HL-60/S4 treated with retinoic acid at 250 ng/mL for 4 days and 3 days (cell line): ENCODE data around the gene OPCML.

Source experiments
- in situ Hi-C: fragments of 300-500 bp; cut with MboI; formaldehyde crosslinking; loops from 2 replicates; pipeline ENCODE4 v1.7.0; 2022; ENCODE audit warnings: low sequenced_read_pairs

OPCML gene

DNA sequence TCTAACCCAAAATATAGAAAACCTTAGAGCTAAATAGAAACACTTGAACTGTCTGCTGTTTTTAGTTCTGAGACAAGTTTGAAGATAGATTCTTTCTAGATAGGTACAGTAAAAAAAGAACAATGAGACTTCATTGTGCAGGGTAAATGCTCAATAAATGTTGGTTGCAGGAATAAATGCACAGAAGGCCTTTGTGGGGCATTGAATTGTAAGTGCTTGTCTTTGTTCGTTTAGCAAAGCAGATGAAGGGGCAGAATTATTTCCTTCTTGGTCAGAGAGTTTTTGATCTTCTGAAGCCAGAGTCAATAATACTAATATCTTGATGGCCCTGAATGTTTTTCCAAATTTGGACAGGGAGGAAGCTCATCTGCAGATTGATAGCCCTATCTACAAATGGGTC is 340.4 kb downstream of the OPCML start:
- in situ Hi-C loops = no loop called here

DNA sequence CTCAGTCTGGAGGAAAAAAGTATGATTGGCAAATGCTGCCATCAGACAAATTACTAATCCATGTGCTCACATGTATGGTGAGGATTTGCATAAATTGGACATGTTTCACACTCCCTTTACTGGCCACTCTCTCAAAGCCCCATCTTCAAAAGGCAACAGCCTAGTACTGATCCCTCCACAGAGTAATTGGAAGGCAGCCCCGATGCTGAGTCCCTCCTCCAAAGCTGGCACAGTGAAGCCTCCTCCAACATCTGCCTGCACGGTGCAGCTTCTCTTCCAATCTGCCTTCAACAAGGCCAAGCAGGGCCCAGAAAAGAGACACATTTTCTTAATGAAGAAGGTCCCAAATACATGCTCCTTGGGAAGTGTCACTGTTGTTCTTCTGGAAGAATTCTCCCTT is 350.6 kb downstream of the OPCML start:
- in situ Hi-C loops = no loop called here

DNA sequence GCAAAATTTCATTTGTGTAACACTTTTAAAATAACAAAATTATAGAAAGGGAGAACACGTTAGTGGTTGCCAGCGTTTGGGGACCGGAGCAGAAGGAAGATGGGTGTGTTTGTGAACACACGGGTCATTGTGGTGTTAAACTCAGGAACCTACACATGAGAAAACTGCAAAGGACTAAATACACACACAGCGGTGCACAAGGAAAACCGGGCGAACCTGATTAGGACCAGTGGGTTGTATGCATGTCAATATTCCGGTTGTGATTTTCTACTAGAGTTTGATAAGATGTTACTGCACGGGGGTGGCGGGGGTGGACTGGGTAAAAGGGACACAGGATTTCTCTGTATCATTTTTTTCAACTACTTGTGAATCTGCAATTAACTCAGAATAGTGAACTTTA is 351.2 kb downstream of the OPCML start:
- in situ Hi-C loops = no loop called here

DNA sequence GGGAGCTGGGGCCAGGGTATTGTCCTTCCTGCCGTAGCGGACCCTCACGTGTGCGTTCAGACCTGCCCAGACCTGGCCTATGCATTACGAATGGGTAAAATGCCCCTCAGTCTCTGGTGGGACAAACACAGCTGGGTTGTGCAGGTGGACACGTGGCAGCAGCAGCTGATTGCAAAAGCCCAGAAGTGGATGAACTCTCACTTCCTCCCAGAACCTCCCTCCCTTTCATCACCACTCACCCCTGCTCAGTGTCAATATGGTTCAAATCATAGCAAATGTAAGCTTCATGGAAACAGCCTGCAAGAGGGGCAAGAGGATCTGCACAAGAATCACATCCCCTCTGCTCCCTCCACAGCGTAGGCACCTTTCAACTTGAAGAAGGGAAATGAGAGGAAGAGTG is 352.1 kb downstream of the OPCML start:
- in situ Hi-C loops = no loop called here

DNA sequence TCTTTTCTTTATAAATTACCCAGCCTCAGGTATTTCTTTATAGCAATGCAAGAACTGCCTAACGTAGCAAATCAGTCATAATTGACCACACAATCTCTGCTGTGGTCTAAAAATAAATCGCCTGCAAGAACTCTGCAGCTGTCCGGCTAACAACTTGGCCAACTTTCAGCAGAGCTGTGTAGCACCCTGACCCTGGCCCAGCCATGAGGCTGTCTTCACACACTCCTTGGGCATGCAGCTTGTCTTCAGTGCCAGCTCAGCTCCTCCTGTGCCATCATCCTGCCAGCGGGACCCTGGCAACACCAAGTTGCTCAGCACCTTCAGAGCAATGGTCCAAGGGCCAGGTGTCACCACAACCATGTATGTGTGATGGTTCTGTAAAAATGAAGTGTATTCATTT is 355.6 kb downstream of the OPCML start:
- in situ Hi-C loops = no loop called here

DNA sequence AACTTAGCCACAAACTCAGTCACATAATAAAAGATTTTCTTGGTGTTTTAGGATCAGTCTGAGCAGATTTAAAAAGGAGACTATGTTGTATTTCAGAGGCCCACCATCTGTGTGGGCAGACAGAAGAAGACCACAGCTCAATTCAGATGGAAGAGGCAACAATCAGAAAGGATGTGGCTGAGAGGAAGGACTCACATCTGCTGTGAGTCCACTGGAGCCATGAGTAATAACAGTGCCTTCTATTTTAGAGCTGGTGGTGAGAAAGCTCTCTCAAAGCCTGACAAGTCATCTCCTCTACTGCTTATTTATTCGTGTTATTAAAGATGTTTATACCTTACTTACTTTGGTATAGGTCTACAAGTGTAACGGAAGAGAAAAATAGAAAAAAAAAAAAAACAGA is 357.2 kb downstream of the OPCML start:
- in situ Hi-C loops = no loop called here

DNA sequence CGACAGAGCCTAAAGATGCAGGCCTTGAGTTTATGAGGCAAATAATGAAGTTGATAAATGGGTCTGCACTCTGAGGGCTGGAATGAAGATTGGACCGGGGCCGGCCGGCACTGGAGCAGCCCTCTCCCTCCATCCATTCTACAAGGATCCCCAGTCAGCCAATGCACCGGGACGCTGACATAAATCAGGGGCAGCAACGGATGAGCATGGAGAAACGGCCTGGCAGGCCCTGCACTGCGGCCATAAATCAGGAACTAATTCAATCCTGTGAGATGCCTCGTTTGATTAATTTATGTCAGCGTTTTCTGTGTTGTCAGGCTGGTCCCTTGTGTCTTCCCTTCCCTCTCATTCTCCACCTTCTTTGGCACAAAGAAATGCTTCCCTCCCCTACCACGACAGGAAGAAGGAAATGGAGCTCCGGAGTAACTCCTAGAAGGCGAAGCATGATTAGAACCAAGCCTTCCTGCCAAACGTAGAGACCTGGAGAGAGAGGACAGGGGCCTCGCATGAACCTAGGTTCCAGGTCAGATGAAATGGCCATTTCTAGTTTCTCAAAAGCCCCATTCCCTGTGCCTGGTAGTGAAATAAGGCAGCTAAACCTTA is 358.4 kb downstream of the OPCML start:
- in situ Hi-C loops = no loop called here

DNA sequence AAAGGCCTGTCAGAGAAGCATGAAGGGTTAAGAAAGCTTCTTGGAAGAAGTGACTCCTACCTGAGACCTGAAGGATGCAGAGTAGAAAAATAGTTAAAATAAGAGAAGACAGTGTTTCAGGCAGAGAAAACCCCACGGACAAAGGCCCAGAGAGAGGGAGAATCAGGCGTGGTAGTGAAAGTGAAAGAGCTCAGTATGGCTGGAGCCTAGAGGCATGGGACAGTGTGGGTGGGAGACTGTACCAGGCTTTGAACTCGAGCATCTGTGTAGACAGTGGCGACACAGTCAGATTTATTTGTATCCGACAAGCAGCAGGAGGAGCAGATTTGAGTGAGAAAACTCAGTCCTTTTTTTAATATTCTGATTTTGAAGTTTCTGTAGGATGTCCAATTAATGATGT is 360.0 kb downstream of the OPCML start:
- in situ Hi-C loops = no loop called here

DNA sequence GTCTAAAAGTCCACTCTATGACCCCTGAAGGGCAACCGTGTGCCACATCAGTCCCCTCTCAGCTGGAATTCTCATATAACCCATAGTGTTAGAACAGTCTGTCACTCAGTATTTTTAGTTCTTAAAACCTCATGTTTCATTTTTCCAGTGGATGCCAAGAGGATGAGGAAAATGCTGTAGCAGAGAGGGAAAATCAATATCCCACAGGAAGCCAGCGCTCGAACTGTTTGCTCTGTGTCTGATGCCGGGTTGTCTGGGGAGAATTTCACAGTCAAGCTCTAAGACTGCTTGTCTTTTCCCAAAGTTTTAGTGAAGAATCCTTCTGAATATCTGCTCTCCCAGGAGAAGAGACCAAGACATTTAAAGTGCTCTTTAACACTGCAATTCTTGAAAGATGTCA is 360.9 kb downstream of the OPCML start:
- in situ Hi-C loops = no loop called here

DNA sequence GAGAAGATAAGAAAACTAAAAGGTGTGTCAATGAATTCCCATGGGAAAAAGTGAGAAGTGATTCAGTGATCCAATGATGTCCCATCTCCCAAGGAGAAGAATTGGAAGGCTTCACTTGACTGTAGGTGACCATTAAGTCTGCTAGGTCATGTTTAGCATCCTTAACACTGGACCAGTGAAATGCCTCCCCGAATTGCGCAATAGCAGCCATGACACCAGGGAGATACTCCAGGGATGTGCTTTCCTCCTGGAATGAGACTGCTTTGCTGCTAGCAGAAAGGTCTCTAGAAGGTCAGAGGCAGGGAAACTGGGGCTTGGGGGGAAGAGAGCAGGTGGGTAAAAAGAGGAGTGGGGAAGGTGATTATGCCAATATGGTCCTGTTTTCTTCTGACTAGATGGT is 364.3 kb downstream of the OPCML start:
- in situ Hi-C loops = no loop called here

DNA sequence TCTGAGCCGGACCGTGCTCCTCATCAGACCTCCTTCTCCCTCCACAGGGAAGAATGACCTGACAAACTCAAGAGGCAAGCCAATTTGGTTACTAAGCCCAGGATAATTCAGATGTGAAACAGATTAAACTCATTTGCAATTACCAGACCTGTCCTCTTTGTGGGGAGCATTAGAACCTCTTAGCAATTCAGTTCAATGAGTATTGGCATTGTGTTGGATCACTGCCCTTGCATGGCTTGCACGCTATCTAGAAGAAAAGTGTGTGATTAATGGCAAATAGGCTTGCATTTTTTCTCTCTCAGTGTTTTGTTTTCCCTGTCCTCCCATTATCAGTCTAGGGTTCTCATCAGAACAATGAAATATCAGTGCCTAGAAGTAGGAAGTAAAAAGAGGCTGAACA is 365.6 kb downstream of the OPCML start:
- in situ Hi-C loops = no loop called here

DNA sequence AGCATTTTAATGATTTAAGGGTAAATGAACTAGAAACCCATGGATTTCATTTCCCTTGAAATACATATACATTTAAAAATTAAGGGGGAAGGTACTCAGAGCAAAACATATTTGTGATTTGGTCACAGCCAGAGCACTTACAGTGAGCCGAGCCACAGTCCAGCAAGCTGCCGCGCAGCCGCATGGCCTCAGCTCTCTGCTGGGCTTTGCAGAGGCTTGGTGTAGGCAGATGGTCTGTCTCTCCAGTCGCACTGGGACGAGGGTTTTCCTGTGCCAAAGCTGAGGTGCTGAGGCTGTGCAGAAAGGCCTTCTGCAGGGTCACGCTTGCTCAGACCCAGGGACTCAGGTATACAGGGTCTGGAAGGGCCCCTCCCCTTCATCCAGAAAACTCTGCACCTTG is 367.3 kb downstream of the OPCML start:
- in situ Hi-C loops = no loop called here

DNA sequence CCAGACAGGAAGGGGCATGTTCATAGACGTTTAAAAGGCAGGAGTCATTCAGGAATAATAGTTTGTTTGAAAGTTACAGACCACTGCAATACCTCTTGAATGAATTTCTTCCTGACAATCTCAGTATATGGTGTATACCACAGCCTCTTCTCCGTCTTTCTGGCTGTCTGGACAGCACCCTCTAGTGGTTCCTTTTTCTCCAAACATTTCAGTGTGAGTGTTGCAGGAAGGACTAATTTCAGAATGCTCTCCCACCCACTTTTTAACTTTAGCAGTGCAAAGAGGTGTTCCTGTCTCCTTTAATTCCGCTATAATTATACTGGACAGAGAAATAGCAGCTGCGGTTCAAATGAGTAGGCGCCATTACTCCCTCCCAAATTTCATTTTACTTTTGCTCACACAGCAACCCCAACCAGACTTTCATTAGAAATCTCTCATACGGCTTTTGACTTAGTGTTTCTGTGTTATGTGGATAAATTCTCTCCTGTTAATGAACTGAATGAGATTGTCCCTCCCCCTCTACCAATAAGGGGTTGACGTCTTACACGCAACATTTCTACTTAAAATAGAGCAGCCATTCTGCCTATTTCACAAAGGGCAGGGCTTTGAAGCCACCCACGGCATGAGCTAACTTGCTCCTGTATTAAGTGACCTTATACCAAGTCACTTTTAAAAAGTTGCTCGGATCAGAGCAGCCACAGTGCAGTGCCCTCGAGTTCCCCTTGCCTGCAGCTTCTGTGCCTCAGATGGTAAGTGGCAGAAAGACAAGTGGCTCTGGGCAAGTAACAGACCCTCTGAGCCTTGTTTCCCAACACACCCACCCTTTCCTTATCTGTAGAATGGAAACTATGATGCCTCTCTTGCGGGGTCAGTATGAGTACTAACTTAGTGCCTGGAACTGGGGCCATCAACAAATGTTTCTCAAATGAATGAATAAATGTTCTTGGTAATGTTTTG is 368.6 kb downstream of the OPCML start:
- in situ Hi-C loops = no loop called here

DNA sequence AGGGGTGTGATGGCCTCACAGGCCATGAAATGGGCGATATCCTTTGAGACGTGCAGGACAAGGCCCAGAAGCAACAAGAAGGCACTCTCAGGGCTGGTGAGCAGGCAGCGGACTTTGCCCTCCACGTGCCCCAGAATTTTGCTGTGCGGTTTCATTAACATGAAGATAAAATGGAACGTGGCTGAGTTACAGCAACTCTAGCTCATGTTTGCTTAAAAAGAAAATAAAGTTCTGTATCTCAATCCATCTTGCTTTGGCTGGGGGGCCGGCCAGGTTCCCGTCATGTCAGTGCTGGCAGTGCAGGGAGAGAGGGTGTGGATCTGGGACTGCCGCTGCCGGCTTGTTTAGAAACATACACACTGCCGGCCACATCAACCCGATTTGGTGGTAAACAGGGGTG is 370.1 kb downstream of the OPCML start:
- in situ Hi-C loops = no loop called here

DNA sequence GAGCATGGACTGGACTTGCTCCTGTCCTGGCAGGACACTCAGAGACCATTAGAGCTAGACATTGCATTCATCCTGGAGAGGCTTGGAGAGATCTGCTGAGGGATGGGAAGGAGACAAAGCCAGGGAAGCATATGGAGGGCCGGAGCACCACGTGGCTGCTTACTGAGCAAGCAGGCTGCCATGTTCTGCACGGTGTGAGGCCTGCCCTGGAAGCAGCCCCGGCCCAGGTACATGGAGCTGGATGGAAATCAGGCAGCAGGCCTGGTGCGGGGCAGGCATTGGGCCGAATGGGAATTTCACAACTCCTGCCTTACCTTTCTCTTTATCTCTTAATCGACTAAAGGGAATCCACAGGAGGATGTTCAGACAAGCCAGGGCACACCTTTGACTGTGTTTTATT is 371.5 kb downstream of the OPCML start:
- in situ Hi-C loops = no loop called here

DNA sequence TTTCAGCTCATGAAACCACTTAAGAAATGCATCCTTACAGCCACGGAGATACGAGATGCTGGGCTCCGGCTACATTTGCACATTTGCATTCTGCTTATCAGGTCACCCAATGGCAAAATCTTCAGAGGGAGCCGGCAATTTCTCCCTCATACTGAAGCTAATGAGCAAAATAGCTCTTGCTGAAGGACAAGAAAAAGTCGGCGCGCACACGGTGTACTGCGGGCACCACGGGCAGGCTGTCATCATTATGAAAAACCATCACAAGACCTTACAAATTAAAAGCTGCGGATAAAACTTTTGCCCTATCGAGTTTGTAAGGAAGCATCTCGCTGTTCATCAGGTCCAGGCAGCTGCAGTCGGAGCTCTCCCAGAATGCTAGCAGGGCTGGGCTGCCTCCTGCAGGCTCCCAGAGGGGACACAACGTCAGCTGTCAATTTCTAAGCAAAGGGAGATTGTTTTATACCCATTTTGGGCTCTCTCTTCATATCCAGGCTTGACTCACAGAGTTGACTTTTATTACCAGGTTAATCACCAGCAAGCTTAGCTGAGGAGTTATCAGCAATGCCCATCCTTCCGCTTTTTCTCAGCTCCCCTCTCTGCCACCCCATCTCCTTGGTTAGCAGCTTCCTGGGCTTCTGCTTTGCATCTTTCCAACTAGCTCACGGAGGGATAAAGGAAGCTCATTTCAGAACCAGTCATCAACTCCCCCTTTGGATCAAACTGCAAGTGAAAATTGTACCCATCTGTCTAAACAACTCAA is 375.1 kb downstream of the OPCML start:
- in situ Hi-C loops = no loop called here

DNA sequence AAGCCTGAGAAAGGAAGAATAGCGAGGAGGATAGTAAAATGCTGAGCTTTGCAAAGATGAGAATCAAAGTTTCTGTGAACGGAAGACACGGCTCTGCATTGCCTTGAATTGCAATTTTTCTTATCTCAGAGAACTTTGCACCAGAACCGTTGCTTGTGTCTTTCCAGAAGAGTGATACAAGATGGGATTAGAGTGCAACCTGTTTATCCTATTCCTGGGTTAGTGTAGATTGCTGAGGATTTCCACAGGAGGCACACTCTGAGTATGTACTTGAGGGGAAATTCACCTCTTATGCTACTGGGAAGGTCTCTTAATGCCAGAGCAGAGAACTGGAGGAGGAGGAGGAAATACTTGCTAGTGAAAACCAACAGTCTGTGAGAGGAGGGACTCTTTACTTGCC is 377.5 kb downstream of the OPCML start:
- in situ Hi-C loops = no loop called here

DNA sequence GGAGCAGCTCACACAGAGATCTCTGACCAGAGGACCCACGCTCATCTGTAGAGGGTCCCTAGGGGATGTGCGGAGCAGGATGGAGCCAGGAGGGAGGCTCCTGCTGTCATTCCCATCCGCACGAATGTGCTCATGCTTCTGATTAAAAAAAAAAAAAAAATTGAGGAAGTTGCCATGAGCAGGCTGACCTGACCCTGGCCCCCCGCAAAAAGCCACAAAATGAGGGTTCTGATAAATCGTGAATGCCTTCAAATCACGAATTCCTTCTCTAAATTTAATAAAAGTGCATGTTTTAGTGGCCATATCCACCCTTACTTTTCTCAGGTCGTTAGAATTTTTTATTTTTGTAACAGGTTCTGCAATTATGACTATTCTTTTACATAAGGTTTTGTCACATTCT is 378.2 kb downstream of the OPCML start:
- in situ Hi-C loops = no loop called here

DNA sequence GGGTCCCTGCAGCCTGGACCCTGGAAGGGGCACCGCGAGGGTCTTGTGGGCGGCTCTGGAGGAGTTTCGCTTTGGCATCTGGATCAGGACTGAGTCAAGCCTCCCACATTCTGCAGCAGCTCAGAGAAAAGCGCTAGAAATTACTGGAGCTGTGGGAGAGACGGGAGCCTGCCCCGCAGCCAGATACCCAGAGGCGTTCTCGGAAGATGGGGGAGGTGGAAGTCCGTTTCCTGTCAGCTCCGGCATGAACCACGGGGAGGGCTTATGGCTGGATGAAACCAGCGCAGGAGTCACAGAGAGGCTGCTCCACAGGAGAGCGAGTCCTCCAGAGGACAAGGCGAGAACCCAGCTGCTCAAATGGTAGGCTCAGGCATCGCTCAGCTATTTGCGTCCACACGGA is 379.3 kb downstream of the OPCML start:
- in situ Hi-C loops = no loop called here

DNA sequence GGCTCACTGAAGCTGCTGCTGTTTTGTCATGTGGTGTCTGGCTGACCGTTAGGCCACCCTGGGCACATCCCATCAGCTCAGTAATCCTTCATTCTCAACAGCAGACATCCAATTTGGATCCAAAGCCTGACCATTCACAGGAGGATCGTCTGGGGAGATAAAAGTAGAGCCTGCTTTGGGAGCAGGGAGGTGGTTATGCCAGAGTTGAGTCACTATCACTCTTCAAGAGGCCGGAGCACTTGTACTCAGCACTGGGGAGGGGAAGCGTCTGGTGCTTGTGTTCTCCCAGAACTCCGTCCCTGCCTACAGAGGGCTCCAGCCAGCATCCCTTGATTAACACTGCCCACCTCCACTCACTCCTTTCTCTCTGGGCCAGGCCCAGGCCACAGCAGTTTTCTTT is 382.6 kb downstream of the OPCML start:
- in situ Hi-C loops = loop anchor here (25.0 kb wide), 1 partner anchor 688 kb away; the partner anchor contains the start of gene SPATA19

DNA sequence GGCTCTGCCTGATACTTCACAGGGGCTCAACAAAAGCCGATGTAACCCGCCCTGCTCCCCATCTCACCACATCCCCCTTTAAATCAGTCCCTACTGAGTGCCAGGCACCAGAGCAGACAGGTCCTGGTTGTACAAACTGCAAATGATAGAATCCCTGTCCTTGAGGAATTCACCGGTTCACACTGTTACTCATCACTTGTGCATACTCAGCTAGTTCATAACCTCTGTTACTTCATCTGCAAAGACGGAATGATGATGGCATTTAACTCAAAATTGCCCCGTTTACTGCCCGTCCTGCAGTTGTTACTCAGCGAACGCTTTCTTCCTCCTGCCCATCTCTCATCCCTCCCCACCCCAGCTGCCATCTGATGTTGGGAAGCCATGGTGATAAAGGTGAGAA is 384.7 kb downstream of the OPCML start:
- in situ Hi-C loops = loop anchor here (25.0 kb wide), 1 partner anchor 690 kb away; the partner anchor contains the start of gene SPATA19
